H9 (cell line): Measurements from ENCODE around the gene CENPV. TPM values are rescaled to one million over a fixed set of nuclear protein-coding genes. Genes with fewer than 3 reads are reported as not detected.

Experiments
- DNase-seq: peaks from one replicate; pipeline ENCODE4 v3.0.0-alpha.2; 2017
- H2AFZ ChIP-seq: one replicate; pipeline ENCODE4 v1.6.1; 2013; ENCODE audit warnings: mild to moderate bottlenecking, low read length, control low read depth, moderate library complexity
- H2AK5ac ChIP-seq: 2 replicates; pipeline ENCODE4 v1.6.1; 2013; ENCODE audit warnings: low read length, control low read depth, mixed read lengths; ENCODE audit not compliant: insufficient read length
- H2BK120ac ChIP-seq: one replicate; pipeline ENCODE4 v1.6.1; 2013; ENCODE audit warnings: low read depth, mild to moderate bottlenecking, low read length, control low read depth, inconsistent platforms; ENCODE audit not compliant: poor library complexity, severe bottlenecking
- H2BK12ac ChIP-seq: 2 replicates; pipeline ENCODE4 v1.6.1; 2013; ENCODE audit warnings: low read length, control low read depth, mixed read lengths, low read depth; ENCODE audit not compliant: insufficient read length
- H2BK15ac ChIP-seq: 2 replicates; pipeline ENCODE4 v1.6.1; 2013; ENCODE audit warnings: low read depth, low read length, control low read depth
- H2BK20ac ChIP-seq: one replicate; pipeline ENCODE4 v1.6.1; 2013; ENCODE audit warnings: low read depth, mild to moderate bottlenecking, low read length, control low read depth, inconsistent platforms; ENCODE audit not compliant: poor library complexity, severe bottlenecking
- H2BK5ac ChIP-seq: 2 replicates; pipeline ENCODE4 v1.6.1; 2013; ENCODE audit warnings: low read length, control low read depth, mixed read lengths; ENCODE audit not compliant: insufficient read length
- H3K14ac ChIP-seq: 2 replicates; pipeline ENCODE4 v1.6.1; 2013; ENCODE audit warnings: low read length, control low read depth; ENCODE audit not compliant: insufficient read depth
- H3K18ac ChIP-seq: 2 replicates; pipeline ENCODE4 v1.6.1; 2013; ENCODE audit warnings: low read depth, mild to moderate bottlenecking, mixed read lengths, low read length, control low read depth; ENCODE audit not compliant: insufficient read length
- H3K23ac ChIP-seq: 2 replicates; pipeline ENCODE4 v1.6.1; 2013; ENCODE audit warnings: low read length, control low read depth, mixed read lengths, low read depth; ENCODE audit not compliant: insufficient read length
- H3K23me2 ChIP-seq: 2 replicates; pipeline ENCODE4 v1.6.1; 2013; ENCODE audit warnings: low read depth, mild to moderate bottlenecking, mixed read lengths, low read length, control low read depth; ENCODE audit not compliant: insufficient read length, poor library complexity, severe bottlenecking
- H3K27ac ChIP-seq: 2 replicates; pipeline ENCODE4 v1.5.1; 2013; ENCODE audit warnings: low read length, control low read depth, mixed read lengths, low read depth; ENCODE audit not compliant: insufficient read length
- H3K27me3 ChIP-seq: 2 replicates; pipeline ENCODE4 v1.6.1; 2013; ENCODE audit warnings: low read length, control low read depth, inconsistent platforms; ENCODE audit not compliant: insufficient read depth
- H3K4ac ChIP-seq: 2 replicates; pipeline ENCODE4 v1.6.1; 2013; ENCODE audit warnings: low read depth, mild to moderate bottlenecking, control low read depth, inconsistent platforms, low read length, moderate library complexity
- H3K4me1 ChIP-seq: 2 replicates; pipeline ENCODE4 v1.6.1; 2013; ENCODE audit warnings: low read length, control low read depth, inconsistent platforms; ENCODE audit not compliant: insufficient read depth
- H3K4me2 ChIP-seq: 2 replicates; pipeline ENCODE4 v1.6.1; 2013; ENCODE audit warnings: low read length, control low read depth, mixed read lengths; ENCODE audit not compliant: insufficient read length, insufficient read depth
- H3K56ac ChIP-seq: 2 replicates; pipeline ENCODE4 v1.6.1; 2013; ENCODE audit warnings: low read depth, mild to moderate bottlenecking, mixed read lengths, low read length, control low read depth; ENCODE audit not compliant: insufficient read length
- H3K79me1 ChIP-seq: 2 replicates; pipeline ENCODE4 v1.6.1; 2013; ENCODE audit warnings: low read depth, mild to moderate bottlenecking, moderate library complexity, low read length, control low read depth, inconsistent platforms; ENCODE audit not compliant: insufficient read depth, poor library complexity, severe bottlenecking
- H3K79me2 ChIP-seq: 2 replicates; pipeline ENCODE4 v1.6.1; 2013; ENCODE audit warnings: low read length, control low read depth, inconsistent platforms; ENCODE audit not compliant: insufficient read depth
- H3K9ac ChIP-seq: 2 replicates; pipeline ENCODE4 v1.6.1; 2013; ENCODE audit warnings: low read length, control low read depth, mixed read lengths; ENCODE audit not compliant: insufficient read length; ENCODE audit errors: extremely low read depth
- H3K9me3 ChIP-seq: one replicate; pipeline ENCODE4 v1.6.1; 2013; ENCODE audit warnings: low read depth, low read length, inconsistent platforms; ENCODE audit not compliant: control insufficient read depth
- H3T11ph ChIP-seq: one replicate; pipeline ENCODE4 v1.6.1; 2013; ENCODE audit warnings: mild to moderate bottlenecking, low read length, control low read depth, inconsistent platforms
- H4K20me1 ChIP-seq: one replicate; pipeline ENCODE4 v1.6.1; 2013; ENCODE audit not compliant: control insufficient read depth, insufficient read length, insufficient read depth
- H4K5ac ChIP-seq: 2 replicates; pipeline ENCODE4 v1.6.1; 2013; ENCODE audit warnings: low read depth, mild to moderate bottlenecking, mixed read lengths, low read length, control low read depth; ENCODE audit not compliant: insufficient read length
- H4K8ac ChIP-seq: replicated peaks from 2 replicates; pipeline ENCODE4 v1.6.1; 2013; ENCODE audit warnings: low read length, control low read depth, mixed read lengths, low read depth; ENCODE audit not compliant: insufficient read length
- H4K91ac ChIP-seq: 2 replicates; pipeline ENCODE4 v1.6.1; 2013; ENCODE audit warnings: low read depth, mild to moderate bottlenecking, moderate library complexity, mixed read lengths, low read length, control low read depth; ENCODE audit not compliant: insufficient read length
- H3K27ac Mint-ChIP-seq, 3 experiments: 2 replicates in 2 of 3; 3 replicates in 1 of 3; pipeline ENCODE4 v1.8.0; 2020 to 2021; ENCODE audit warnings: mixed read lengths in 3 of 3, mild to moderate bottlenecking in 1 of 3, moderate library complexity in 1 of 3
- H3K27me3 Mint-ChIP-seq: 2 replicates; pipeline ENCODE4 v1.8.0; 2021; ENCODE audit warnings: low read depth, mild to moderate bottlenecking, moderate library complexity, mixed read lengths
- H3K36me3 Mint-ChIP-seq, 3 experiments: 2 replicates in 2 of 3; 3 replicates in 1 of 3; pipeline ENCODE4 v1.8.0; 2020 to 2021; ENCODE audit warnings: low read depth in 3 of 3, mixed read lengths in 3 of 3; ENCODE audit not compliant: insufficient read depth in 1 of 3
- H3K4me1 Mint-ChIP-seq, 2 experiments: 2 replicates each; pipeline ENCODE4 v1.8.0; 2020; ENCODE audit warnings: mixed read lengths in 2 of 2
- H3K4me3 Mint-ChIP-seq, 2 experiments: 2 replicates in 1 of 2; 3 replicates in 1 of 2; pipeline ENCODE4 v1.8.0; 2020 to 2021; ENCODE audit warnings: mild to moderate bottlenecking in 2 of 2, mixed read lengths in 2 of 2, moderate library complexity in 1 of 2
- H3K9me3 Mint-ChIP-seq, 2 experiments: 2 replicates in 1 of 2; 3 replicates in 1 of 2; pipeline ENCODE4 v1.8.0; 2020; ENCODE audit warnings: mild to moderate bottlenecking in 2 of 2, mixed read lengths in 2 of 2, moderate library complexity in 1 of 2
- CTCF ChIP-seq: fragments of 200-600 bp; sonication (generic); conservative IDR thresholded peaks from 3 replicates; pipeline ENCODE4 v1.8.0; 2021; ENCODE audit warnings: antibody characterized with exemption, mild to moderate bottlenecking
- WGBS: extraction: QIAGEN DNeasy Blood & Tissue Kit; methylation state at CpG from one replicate; pipeline ENCODE4 v1.1.7; 2013; ENCODE audit warnings: missing lambda C conversion rate, low lambda C conversion rate, mixed read lengths; ENCODE audit not compliant: insufficient read length; ENCODE audit errors: extremely low coverage; 5-methylcytosine and 5-hydroxymethylcytosine counted together
- total RNA-seq: library from RNA; stranded (reverse); gene quantifications from 2 replicates; pipeline ENCODE4 v1.2.1, GENCODE V29; 2021

CENPV gene
- total RNA-seq, 1 experiment from 2014 or later = 200 TPM

- Mint-ChIP-seq H3K4me3 (no peak overlapping the region), H3K27me3 (peaks cover 4% of the 10 kb centered on the region), H3K36me3 (peaks cover 29 to 50% (median 38%) of the 10 kb centered on the region in 3 experiments), H3K4me1 (peaks cover 9 to 11% of the 10 kb centered on the region in 2 experiments), H3K9me3 (no peaks in the 10 kb centered on the region), H3K27ac (no peak overlapping the region)
- no peak overlapping the region for H3K4ac ChIP-seq
- TF ChIP-seq CTCF = no peak
- no peak overlapping the region for H2BK12ac ChIP-seq
- H3K27ac ChIP-seq = no peak overlapping the region
- peaks cover 6% of the 10 kb centered on the region; the same call in 1 of the 2 replicates for H3K79me2 ChIP-seq
- H4K20me1 ChIP-seq = no peaks in the 10 kb centered on the region
- H3K56ac ChIP-seq = no peak overlapping the region
- peaks cover 5% of the 10 kb centered on the region for H3K79me1 ChIP-seq
- no peak overlapping the region for H3K18ac ChIP-seq
- no peak overlapping the region for H2AFZ ChIP-seq
- DNase-seq = no peak
- H4K91ac ChIP-seq = no peak overlapping the region
- H3T11ph ChIP-seq = no peak overlapping the region
- WGBS = no CpG with 5 or more reads among the region's 6 CpGs
- H3K9me3 ChIP-seq = no peaks in the 10 kb centered on the region
- H3K4me1 ChIP-seq = no peaks in the 10 kb centered on the region
- no peak overlapping the region for H4K8ac ChIP-seq
- H2AK5ac ChIP-seq = no peak overlapping the region
- H3K9ac ChIP-seq = no peak overlapping the region
- peaks cover 8% of the 10 kb centered on the region for H3K23me2 ChIP-seq
- no peak overlapping the region; the same call in 1 of the 2 replicates for H3K14ac ChIP-seq
- no peaks in the 10 kb centered on the region for H3K27me3 ChIP-seq
- H3K4me2 ChIP-seq = no peak overlapping the region
- H3K23ac ChIP-seq = no peak overlapping the region
- H2BK120ac ChIP-seq = no peak overlapping the region
- H4K5ac ChIP-seq = no peak overlapping the region
- H2BK15ac ChIP-seq = no peak overlapping the region
- H2BK5ac ChIP-seq = no peak overlapping the region
- H2BK20ac ChIP-seq = no peak overlapping the region
Observed at GRCh38 chr17:16348586-16348985, 4.7 kb downstream of the CENPV start.
